Heart left ventricle (tissue), 13 donors: ENCODE data around the gene PUDP.

ENCODE experiments used
- CTCF ChIP-seq, 12 donors: fragments of 200-600 bp; sonication (generic) in 4 of 12; IDR thresholded peaks; one replicate each; pipeline versions ENCODE4 v1.5.0 to v1.8.0; 2018 to 2022; ENCODE audit warnings: antibody characterized with exemption in 12 of 12, mild to moderate bottlenecking in 5 of 12
- POLR2A ChIP-seq, 2 donors: fragments of 450-650 bp; IDR thresholded peaks; one replicate each; pipeline ENCODE4 v1.6.1; 2017; ENCODE audit warnings: antibody characterized with exemption in 2 of 2, mild to moderate bottlenecking in 2 of 2, moderate library complexity in 2 of 2
- donor health status: ischemic (EF 13 %, LVEDD 7.1; RV severe dilation, severe dysfunction).
- donor health status: DM: no; HTN: yes; CAD: no.
- donor health status: DM: no; HTN: no; CAD: no.
- donor health status: ischemic (EF 25% LVEDD 6.9; RV normal size, moderate dysfunction).
- donor health status: ischemic (EF 25% LVEDD 5.7; RV mildly dilated, moderate dysfunction).
- donor health status: ischemic (EF 35%, LVEDD 5.7; RV mildly dilated, moderate dysfunction).
- donor health status: nonischemic (EF 11% LVEDD 7.7; RV severe dilation, severe dysfunction).
- donor health status: DM: yes; HTN: yes; CAD: no.
- donor health status: PGD.
- donor health status: ischemic (EF 29% LVEDD 5.4; RV normal size, mild dysfunction).
- donor health status: nonischemic (EF 23%, LVEDD 6.1; RV moderate dilation, normal function).

GRCh38 chrX:7111518-7111917, 36.4 kb downstream of the PUDP start:
- TF ChIP-seq CTCF (IDR thresholded peaks at IDR 0.05) (no peak), POLR2A (IDR thresholded peaks at IDR 0.05) (no peak)
